Amygdala (tissue), 56 donors: ENCODE results near the gene LRG1.

Experiments
- DNase-seq, 56 donors: peaks; one replicate each; lab custom pipeline; 2025; lab: John Stamatoyannopoulos, UW

LRG1 gene

GRCh38 chr19:4499318-4499717 lies 40.5 kb downstream of the LRG1 start:
- no peak for DNase-seq

GRCh38 chr19:4498694-4499093 lies 41.1 kb downstream of the LRG1 start:
- no peak for DNase-seq

- DNase-seq: no peak
Observed at GRCh38 chr19:4497770-4498389, 42.0 kb downstream of the LRG1 start.

GRCh38 chr19:4496304-4496703 lies 43.5 kb downstream of the LRG1 start:
- no peak for DNase-seq

GRCh38 chr19:4495471-4495870 lies 44.4 kb downstream of the LRG1 start:
- DNase-seq: no peak

GRCh38 chr19:4494691-4495064 lies 45.2 kb downstream of the LRG1 start:
- DNase-seq: no peak

GRCh38 chr19:4493929-4494690 lies 45.7 kb downstream of the LRG1 start:
- no peak for DNase-seq

GRCh38 chr19:4493104-4493928 lies 46.5 kb downstream of the LRG1 start:
- no peak for DNase-seq

GRCh38 chr19:4492337-4493103 lies 47.3 kb downstream of the LRG1 start:
- no peak for DNase-seq

- no peak for DNase-seq
Observed at GRCh38 chr19:4491446-4491845, 48.4 kb downstream of the LRG1 start.

GRCh38 chr19:4488496-4488895 lies 51.3 kb downstream of the LRG1 start:
- no peak for DNase-seq

- DNase-seq: no peak
Observed at GRCh38 chr19:4487572-4487971, 52.3 kb downstream of the LRG1 start.
